ENCODE measurements around the gene DSEL.

The DSEL gene

DNA sequence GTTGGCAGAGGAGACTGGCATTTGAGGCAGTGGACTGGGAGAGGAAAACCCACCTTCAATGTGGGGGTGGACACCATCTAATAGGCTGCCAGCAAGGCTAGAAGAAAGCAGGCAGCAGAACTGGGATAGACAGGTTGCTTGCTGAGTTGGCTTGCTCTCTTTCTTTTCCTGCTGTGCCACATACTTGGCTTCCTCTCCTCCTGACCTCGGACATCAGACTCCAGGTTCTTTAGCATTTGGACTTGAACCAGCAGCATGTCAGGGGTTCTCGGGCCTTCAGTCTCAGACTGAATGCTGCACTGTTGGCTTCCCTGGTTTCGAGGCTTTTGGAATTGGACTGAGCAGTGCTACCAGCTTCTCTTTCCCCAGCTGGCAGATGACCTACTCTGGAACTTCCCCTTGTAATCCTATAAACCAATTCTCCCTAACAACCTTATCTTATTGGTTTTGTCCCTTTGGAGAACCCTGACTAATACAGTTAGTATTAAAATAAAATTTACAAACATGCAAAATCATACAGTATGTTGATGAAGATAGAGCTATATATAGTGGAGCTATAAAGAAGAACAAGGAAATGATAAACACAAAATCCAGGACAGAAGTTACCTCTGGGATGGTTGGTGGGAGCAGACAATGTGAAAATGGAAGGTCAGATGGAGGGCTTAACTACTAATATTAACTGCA, 15.9 kb downstream of the DSEL start:
- DNase-seq (no peak), ATAC-seq (no peak)

DNA sequence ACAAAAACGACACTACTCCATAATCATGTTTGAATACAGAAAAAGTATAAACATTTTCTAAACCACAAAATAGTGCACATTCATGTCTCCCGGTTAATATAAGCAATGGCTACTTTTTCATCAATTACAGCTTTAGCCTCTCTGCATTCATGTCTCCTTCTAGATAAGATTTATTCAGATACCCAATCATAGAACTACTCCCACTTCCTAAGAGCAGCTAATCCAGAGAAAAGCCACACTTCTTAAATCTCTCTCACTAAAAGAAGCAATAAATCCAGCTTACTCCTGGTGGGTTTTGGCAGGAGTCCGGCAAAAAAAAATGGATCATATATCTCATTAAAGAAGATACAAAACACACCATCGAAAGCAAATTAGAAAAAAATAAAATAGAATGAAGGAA, 20.1 kb downstream of the DSEL start:
- no peak for ATAC-seq
- no peak for DNase-seq

DNA sequence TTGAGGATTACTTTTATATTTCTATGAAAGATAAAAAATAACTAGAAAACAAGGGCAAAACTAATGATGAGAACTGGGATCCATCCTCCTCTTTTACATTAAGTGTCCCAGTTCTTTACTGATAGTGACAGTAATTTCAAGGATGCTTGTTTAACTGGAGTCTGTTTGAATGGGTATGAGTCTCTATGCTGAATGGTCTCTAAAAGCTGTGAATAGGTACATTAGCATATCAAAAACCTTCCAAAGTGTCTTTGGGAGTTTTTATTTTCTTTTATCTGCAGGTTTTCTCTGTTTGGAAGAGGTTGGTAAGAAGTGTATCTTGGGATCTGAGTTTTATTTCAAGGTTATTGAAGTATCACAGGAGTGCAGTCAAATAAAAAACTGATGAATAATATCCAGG, 30.0 kb downstream of the DSEL start:
- no peak for ATAC-seq
- DNase-seq, result no peak

DNA sequence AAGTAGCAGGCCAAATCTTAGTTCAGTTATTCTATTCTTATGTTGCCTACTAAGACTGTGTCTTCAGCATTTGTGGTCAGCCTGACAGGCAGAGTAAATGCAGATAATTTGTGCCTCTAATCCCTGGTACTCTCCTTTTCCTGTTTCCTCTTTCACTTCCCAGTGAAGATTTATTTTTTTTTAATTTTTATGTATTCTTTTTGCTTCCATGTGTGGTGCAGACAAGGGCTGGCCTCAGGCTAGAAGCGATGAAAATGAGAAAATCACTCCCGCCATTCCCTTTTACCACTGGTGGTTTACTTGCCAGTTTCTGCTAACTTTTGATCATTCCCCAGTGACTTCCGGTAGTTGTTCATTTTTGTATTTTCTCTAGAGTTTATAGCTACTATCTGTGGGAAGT, 30.9 kb downstream of the DSEL start:
- no peak for DNase-seq
- ATAC-seq, result no peak

DNA sequence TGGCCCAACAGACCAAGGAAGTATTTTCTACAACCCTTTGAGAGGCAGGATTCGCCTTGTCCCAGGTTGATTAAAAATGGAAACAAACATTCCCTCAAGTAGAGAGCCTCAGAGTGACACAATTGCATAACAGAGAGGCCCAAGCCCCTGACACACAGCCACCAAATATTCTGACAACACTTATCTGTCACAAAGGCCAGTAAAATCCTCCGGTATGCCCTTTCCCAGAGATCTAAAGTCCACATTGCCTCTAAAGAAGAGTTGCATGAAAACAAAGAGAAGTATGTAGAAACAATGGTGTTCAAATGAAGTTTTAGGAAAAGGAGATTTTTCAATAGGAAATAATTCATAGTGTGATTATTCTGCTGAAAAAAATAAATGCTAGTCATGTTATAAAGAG, 32.1 kb downstream of the DSEL start:
- DNase-seq, result no peak
- no peak for ATAC-seq

DNA sequence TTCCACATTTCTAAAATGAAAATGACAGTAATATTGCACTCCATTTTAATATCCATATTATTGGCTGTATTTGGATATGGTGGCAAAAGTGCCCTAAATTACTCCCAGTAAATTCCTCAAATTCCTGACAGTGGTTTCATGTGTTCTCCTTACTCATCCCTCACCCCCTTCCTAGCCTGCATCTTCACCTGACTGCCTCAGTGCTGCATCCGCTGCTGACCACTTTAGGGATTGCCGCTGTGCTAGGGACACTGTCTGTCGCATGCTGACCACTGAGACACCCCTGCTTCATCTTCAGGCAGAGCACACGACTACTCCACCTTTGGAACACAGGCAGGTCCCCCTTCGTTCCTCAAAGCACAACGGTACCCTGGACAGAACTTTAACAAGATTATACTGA, 32.6 kb downstream of the DSEL start:
- DNase-seq (no peak), ATAC-seq (no peak)

DNA sequence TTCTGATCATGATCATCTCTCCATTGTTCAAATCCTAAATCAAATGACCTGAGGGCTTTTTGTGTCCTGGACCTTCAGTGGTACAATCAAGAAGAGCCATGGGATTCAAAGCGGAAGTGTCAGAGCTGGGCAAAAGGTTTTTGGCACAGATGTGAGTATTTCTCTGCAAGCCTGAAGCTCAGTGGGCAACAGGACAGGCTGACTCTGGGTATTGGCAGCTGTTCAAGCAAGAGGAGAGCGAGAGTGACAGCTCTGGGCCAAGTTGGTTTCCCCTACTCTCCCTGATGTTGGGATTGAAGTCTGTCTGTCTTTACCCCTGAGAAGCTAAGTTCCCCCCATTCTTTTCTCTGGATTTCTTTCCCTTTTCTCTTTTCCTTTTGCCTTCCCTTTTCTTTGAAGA, 33.3 kb downstream of the DSEL start:
- ATAC-seq (no peak), DNase-seq (no peak)

DNA sequence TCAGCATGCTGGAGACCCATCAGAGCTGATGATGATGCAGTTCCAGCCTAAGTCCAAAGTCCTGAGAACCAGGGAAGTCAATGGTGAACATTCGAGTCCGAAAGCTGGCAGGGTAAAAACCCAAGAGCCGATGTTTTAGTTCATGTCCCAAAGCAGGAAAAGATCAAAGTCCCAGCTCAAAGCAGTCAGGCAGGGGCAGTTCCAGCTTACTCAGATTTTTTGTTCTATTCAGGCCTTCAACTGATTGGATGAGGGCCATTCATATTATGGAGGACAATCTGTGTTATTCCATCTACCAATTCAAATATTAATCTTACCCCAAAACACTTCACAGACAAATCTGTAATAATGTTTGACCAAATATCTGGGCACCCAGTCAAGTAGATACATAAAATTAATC, 38.3 kb downstream of the DSEL start:
- ATAC-seq, result no peak
- DNase-seq, result no peak

DNA sequence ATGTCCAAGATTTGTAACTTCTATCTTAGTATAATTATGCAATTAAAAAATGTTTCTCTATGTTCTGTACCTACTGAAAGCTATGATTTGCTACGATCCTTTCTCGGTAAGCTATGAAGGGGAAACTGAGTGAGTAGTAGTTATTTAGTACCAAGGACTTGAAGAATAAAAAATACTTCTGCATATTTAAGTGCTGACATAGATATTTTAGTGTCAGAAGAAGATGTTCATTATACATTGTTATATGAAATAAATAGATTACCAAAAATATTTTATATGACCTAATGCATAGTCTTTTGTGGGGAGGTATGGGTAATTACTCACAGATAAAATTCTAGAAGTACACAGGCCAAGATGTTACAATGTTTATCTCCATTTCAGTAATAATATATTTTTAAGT, 39.0 kb downstream of the DSEL start:
- no peak for ATAC-seq

DNA sequence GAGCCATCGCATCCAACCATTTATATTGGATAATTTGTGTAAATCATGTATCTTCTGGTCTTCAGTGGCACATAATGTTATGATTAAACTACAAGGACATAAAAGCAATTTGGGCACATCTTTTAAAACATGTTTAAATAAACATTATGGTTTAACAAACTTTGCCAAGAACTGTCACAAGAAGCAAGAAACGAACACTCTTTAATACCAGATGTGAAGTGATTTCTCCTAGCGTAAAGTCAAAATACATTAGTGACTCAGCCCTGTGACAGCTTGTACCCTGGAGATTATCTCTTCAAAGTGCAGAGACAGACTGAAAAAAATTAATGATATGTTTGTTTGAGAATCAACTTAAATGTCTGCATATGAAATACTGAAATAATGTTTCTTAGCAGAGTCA, 39.9 kb downstream of the DSEL start:
- no peak for DNase-seq
- no peak for ATAC-seq

More for the DNA sequence above, 39.0 kb downstream of the DSEL start:
- DNase-seq, result no peak

DNA sequence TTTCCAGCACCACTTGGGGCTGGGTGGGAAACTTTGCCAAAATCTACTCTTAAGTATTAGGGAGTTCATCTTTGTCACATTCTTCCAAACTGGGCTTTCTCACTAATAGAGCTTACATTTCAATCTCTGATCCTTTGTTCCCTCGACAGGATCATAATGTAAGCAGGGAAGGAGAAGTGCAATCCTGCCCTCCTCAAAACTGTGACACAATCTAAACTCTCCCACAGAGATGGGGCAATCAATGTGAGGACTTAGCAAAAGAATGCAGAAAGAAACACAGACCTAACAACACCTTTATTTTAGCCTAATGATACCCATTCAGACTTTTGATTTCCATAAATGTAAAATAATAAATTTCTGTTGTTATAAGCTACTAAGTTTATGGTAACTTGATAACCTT, 40.8 kb downstream of the DSEL start:
- DNase-seq, result no peak
- ATAC-seq, result no peak

DNA sequence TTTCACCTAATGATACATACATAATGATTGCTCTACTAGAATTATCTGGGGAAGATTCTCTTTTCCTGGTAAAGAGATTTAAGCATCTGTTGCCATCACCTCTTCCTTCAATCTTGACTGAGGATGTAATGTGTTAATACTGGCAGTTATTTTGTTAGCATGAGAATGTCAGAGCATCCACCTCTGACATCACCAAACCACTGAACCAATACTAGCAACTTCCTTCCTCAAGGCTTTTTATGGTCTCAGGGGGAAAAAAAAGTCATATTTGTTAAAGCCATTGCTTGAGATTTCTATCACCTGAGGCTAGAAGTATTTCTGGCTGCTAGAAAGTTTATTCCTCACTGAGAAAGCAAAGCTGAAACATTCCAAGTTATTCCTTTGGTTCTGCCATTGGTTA, 48.5 kb downstream of the DSEL start:
- ATAC-seq, result no peak
- no peak for DNase-seq

DNA sequence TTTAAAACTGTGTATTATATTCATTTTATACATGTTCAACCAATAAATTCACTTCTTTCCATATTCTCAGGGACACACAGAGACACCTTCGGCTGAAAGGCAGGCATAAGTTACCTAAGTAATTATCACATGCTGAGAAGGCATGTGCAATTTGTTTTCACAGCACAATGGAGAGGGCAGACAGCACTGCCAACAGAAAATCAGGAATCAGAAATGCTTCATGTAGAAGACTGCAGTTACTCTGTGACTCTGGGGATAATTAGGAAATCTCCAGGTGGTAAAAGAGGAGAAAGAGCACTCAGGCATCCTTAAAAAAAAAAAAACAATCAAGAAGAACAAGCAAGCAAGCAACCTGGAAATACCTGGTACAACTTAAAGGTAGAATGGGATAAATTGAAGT, 49.3 kb downstream of the DSEL start:
- ATAC-seq (no peak), DNase-seq (no peak)

DNA sequence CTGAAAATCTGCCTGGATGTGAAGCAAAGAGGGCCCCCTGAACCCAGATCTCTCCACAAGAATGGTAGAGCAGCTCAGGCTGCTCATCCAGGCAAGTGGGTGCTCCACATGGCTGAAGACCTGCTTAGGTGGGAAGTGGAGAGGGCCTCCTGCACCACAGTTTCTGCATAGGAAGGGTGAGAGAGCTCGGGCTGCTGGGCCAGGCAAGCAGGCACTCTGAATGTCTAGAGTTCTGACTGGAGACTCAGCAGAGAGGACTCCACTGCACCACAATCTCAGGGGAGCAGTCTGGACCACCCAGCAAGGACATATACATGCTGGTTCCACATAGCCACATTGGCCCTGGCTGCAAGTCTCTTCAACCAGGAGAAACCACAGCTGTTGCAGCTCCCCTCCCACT, 52.0 kb downstream of the DSEL start:
- no peak for DNase-seq
- ATAC-seq, result no peak

DNA sequence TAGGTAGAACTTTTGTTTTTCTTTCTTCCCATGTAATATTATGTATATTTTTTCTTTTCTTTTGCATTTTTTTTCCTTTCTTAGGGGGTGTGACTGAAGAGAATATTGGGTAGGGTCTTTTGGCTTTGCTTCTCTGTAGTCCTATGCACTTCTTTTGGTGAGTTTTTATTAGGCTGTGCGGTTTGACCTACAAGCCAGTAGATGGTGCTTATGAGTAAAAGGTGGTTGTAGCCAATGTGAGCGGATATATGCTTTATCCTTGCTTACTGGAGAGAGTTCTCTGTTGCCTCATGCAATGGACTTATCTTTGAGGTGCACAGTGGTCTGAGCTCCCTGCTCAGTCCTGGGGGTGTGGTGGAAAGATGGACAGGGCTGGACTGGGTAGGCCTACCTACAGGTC, 52.7 kb downstream of the DSEL start:
- no peak for DNase-seq
- no peak for ATAC-seq

DNA sequence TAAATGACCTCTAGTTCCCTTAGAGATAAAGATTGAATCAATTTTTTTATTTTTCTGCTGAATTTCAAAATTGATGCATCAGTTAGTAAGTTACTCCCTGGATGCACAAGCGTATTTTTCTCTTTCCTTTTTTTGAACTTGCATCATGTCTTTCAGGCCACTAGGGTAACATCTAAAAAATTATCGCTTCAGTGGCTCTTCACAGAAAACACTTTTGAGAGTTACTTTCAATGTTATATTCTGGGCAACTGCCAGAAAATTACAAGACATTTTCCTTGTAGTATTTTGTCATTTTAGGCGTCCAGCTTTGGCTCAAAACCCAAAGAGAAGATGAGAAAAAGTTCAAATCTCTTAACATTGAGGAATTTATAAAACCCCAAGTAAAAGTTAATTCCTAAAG, 59.8 kb downstream of the DSEL start:
- ATAC-seq, result no peak
- DNase-seq, result no peak

All from stimulated activated naive CD8-positive, alpha-beta T cell treated with anti-CD3 and anti-CD28 coated beads, Interleukin-15, Interleukin-2, amounts not matched to agents 100 U/mL and 50 U/mL, for 24 hours (primary cell).